ENCODE measurements around the gene PHF5A.
"Not testable (repeated sequence)": the region's sequence is repeated elsewhere in the genome, so short reads cannot be mapped to it uniquely, and the experiment has no call there.

- TF ChIP-seq CTCF (IDR thresholded peaks at IDR 0.05; ENCODE audit: insufficient read depth, low read length, poor library complexity, severe bottlenecking); EZH2phosphoT487 (conservative IDR thresholded peaks at IDR 0.05; ENCODE audit: low read length): not testable (repeated sequence)
Measured at GRCh38 chr22:41433480-41433879, 35.0 kb downstream of the PHF5A start.
